Measurements from ENCODE around the gene FLNB. TPM values are rescaled to one million over a fixed set of nuclear protein-coding genes. Genes with fewer than 3 reads are reported as not detected.
A peak's percentile ranks its signal among the peaks of the same experiment; 100 is the strongest.

The FLNB gene
- total RNA-seq, 4 donors from 2014 or later: 282 to 707 (median 563) TPM

GRCh38 chr3:58216496-58217195, 208.4 kb downstream of the FLNB start:
- WGBS, 2 donors (ENCODE audit: low coverage in 1 of 2): 80 to 88% methylated on average over 7 to 10 of the region's 10 CpGs
- no peak for DNase-seq
- H3K4me1 ChIP-seq: peaks cover 0 to 11% (median 4%) of the 10 kb centered on the region in 4 donors
- H3K36me3 ChIP-seq: no peaks in the 10 kb centered on the region
- no peaks in the 10 kb centered on the region for H3K27me3 ChIP-seq
- H3K27ac ChIP-seq: no peak overlapping the region
- in situ Hi-C loops (cut with MboI; ENCODE audit: low pct_ligation_motif_present in 1 of 4, low pct_unique_long_range_greater_than_20kb in 1 of 4, low sequenced_read_pairs in 3 of 4): no loop called here
- H3K9me3 ChIP-seq: no peaks in the 10 kb centered on the region
- H3K4me3 ChIP-seq: no peak overlapping the region
- TF ChIP-seq EP300 (IDR thresholded peaks at IDR 0.05; ENCODE audit: low read depth) (no peak), POLR2A (IDR thresholded peaks at IDR 0.05) (no peak), POLR2AphosphoS5 (IDR thresholded peaks at IDR 0.05) (no peak), CTCF (IDR thresholded peaks at IDR 0.05) (no peak)
- intact Hi-C loops (cut with DNase I; ENCODE audit: low total_unique reads): no loop called here

GRCh38 chr3:58217209-58217811, 209.1 kb downstream of the FLNB start:
- H3K4me1 ChIP-seq: peaks cover 0 to 11% (median 4%) of the 10 kb centered on the region in 4 donors
- no peak overlapping the region for H3K27ac ChIP-seq
- intact Hi-C loops (cut with DNase I; ENCODE audit: low total_unique reads): no loop called here
- DNase-seq: peak; percentile 73
- no peaks in the 10 kb centered on the region for H3K9me3 ChIP-seq
- no peaks in the 10 kb centered on the region for H3K27me3 ChIP-seq
- no peak overlapping the region for H3K4me3 ChIP-seq
- WGBS, 2 donors (ENCODE audit: low coverage in 1 of 2): 18 to 20% methylated on average over 3 to 15 of the region's 15 CpGs
- no peaks in the 10 kb centered on the region for H3K36me3 ChIP-seq
- TF ChIP-seq CTCF (IDR thresholded peaks at IDR 0.05) (peak; percentile 70 to 85 (median 78)), EP300 (IDR thresholded peaks at IDR 0.05; ENCODE audit: low read depth) (no peak), POLR2A (IDR thresholded peaks at IDR 0.05) (no peak), POLR2AphosphoS5 (IDR thresholded peaks at IDR 0.05) (no peak)
- in situ Hi-C loops (cut with MboI; ENCODE audit: low pct_ligation_motif_present in 1 of 4, low pct_unique_long_range_greater_than_20kb in 1 of 4, low sequenced_read_pairs in 3 of 4): no loop called here

GRCh38 chr3:58218904-58219303, 210.7 kb downstream of the FLNB start:
- Histone ChIP-seq H3K9me3 (no peaks in the 10 kb centered on the region), H3K27me3 (no peaks in the 10 kb centered on the region), H3K4me3 (no peak overlapping the region), H3K27ac (no peak overlapping the region), H3K36me3 (no peaks in the 10 kb centered on the region), H3K4me1 (peaks cover 0 to 11% (median 4%) of the 10 kb centered on the region in 4 donors)
- TF ChIP-seq CTCF (IDR thresholded peaks at IDR 0.05) (no peak), EP300 (IDR thresholded peaks at IDR 0.05; ENCODE audit: low read depth) (no peak), POLR2AphosphoS5 (IDR thresholded peaks at IDR 0.05) (no peak), POLR2A (IDR thresholded peaks at IDR 0.05) (no peak)
- DNase-seq: no peak
- in situ Hi-C loops (cut with MboI; ENCODE audit: low pct_ligation_motif_present in 1 of 4, low pct_unique_long_range_greater_than_20kb in 1 of 4, low sequenced_read_pairs in 3 of 4) (no loop called here), intact Hi-C loops (cut with DNase I; ENCODE audit: low total_unique reads) (no loop called here)
- 60 to 82% methylated on average over 1 of the region's 1 CpG for whole genome bisulfite sequencing, 2 donors (ENCODE audit: low coverage in 1 of 2)

Other genes starting within 250 kb of the FLNB start
- 1 to 10 TPM; 1.9 to 6.8 (median 3.6) TPM for gene DNASE1L3, start 202.6 kb downstream of the FLNB start, total RNA-seq
- 10 to 100 TPM in 3 of 4 donors, 1 to 10 TPM in 1; 5.2 to 68.1 (median 32.0) TPM for gene ABHD6, start 229.4 kb downstream of the FLNB start, total RNA-seq